Breast epithelium (tissue), 3 donors: Measurements from ENCODE around the gene ITGB8.

Experiments used
- CTCF ChIP-seq, 3 donors: fragments of 450-650 bp; IDR thresholded peaks; one replicate each; pipeline ENCODE4 v1.5.1; 2016 to 2017; ENCODE audit warnings: antibody characterized with exemption in 3 of 3, mild to moderate bottlenecking in 3 of 3, moderate library complexity in 3 of 3
- POLR2A ChIP-seq: fragments of 450-650 bp; IDR thresholded peaks from one replicate; pipeline ENCODE4 v1.6.1; 2016; ENCODE audit warnings: antibody characterized with exemption, mild to moderate bottlenecking, moderate library complexity
- POLR2AphosphoS5 ChIP-seq, 3 donors: sonication (generic); formaldehyde crosslinking; IDR thresholded peaks; one replicate each; pipeline ENCODE4 v1.6.1; 2017; ENCODE audit warnings: antibody characterized with exemption in 3 of 3

DNA sequence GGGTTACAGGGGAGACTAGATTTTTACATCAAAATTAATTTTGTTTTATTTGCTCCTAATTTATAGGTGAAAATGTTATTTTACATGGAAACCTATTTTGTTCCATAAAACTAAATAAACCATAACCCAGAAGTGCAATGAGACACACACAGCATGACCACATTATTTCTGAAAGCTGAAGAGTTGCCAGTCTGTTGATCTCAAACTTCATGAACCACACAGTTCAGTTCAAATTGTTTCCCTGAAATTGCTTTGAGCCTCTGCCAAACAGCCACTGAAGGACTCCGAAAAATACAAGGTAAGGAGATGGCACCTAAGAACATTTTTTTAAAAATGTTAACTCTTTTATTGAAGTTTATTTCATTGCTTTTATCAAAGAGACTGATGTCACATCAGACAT is 25.0 kb upstream of the ITGB8 start:
- no peak for TF ChIP-seq POLR2AphosphoS5 (IDR thresholded peaks at IDR 0.05)
- no peak for TF ChIP-seq CTCF (IDR thresholded peaks at IDR 0.05)
- no peak for TF ChIP-seq POLR2A
